ENCODE measurements around the gene IL5.

IL5 gene

DNA sequence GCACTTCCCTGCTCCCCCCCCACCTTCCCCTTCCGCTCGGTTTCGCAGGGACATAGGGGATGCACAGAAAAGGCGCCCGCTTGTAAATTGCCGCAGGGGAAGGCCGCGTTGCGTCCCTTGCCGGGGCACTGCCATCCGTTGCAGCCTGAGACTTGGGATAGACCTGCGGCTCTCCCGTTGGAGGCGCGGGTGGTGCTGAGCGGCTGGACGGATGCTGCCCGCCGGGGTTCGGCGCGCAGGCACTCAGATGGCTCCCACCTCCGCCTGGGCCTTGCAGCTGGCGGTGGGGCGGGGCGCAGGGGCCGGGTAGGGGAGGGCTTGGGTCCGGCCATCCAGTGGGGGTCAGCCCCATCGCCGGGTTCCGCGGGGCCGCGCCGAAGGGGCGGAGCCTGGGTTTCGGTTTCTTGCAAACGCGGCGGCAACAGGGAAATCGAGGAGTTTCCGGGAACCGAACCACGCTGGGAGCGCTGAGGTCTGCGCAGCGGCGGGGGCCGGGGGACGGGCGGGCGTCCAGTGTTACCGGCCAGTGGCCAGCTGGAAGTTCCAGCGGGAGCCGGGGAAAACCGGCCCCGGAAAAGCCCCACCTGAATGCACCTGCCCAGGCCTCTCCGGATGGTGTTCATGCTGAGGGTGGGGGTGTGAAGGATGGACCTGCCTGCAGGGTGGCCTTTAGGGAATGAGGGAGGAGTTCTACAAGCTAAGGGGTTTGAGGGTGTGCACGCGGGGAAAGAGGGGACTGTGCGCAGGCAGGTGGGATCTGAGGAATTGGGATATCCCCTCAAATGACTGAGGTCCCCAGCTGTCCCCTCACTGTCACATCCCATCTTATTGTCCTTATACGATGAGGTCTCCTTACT, 46.5 kb downstream of the IL5 start:
- DNase-seq (ENCODE audit: low spot score) = peak; percentile 91
- H3K4me3 ChIP-seq (ENCODE audit: severe bottlenecking) = peak overlapping the region; percentile 56

DNA sequence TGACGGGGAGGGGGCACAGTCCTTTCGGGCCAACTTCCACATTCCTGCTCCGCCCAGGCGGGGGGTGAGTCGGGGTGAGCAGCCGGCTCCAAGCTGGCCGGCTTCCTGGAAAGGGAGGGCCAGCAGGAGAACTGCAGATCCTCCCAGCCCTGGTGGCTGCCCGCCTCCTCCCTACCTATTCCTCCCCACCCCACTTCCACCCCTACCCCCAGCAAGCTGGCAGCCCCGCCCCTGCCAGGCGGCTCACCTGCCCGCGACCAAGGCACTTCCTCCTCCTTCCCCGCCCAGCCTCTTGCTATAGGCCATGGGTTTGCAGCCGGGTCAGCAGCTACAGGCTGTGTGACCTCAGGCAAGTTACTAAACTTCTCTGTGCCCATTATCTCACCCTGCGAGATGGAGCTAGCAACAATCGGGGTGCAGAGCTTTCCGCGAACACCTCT, 47.1 kb downstream of the IL5 start:
- peak; percentile 100 for DNase-seq (ENCODE audit: low spot score)
- H3K27me3 ChIP-seq (ENCODE audit: insufficient read depth, poor library complexity, severe bottlenecking) = no peaks in the 10 kb centered on the region
- H3K9me3 ChIP-seq (ENCODE audit: severe bottlenecking) = no peaks in the 10 kb centered on the region
- peaks cover 35% of the 10 kb centered on the region for H3K4me1 ChIP-seq (ENCODE audit: insufficient read depth, poor library complexity, severe bottlenecking)
- H3K4me3 ChIP-seq (ENCODE audit: severe bottlenecking) = peak overlapping the region; percentile 56
- H3K27ac ChIP-seq (ENCODE audit: poor library complexity, severe bottlenecking) = peak overlapping the region; percentile 82
- TF ChIP-seq, protein P1, sequence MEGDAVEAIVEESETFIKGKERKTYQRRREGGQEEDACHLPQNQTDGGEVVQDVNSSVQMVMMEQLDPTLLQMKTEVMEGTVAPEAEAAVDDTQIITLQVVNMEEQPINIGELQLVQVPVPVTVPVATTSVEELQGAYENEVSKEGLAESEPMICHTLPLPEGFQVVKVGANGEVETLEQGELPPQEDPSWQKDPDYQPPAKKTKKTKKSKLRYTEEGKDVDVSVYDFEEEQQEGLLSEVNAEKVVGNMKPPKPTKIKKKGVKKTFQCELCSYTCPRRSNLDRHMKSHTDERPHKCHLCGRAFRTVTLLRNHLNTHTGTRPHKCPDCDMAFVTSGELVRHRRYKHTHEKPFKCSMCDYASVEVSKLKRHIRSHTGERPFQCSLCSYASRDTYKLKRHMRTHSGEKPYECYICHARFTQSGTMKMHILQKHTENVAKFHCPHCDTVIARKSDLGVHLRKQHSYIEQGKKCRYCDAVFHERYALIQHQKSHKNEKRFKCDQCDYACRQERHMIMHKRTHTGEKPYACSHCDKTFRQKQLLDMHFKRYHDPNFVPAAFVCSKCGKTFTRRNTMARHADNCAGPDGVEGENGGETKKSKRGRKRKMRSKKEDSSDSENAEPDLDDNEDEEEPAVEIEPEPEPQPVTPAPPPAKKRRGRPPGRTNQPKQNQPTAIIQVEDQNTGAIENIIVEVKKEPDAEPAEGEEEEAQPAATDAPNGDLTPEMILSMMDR (IDR thresholded peaks at IDR 0.05; ENCODE audit: poor library complexity, severe bottlenecking) = no peak
- ATAC-seq (ENCODE audit: low read depth) = peak; percentile 73
- H3K36me3 ChIP-seq (ENCODE audit: low read depth) = no peaks in the 10 kb centered on the region

More for the DNA sequence above, 46.5 kb downstream of the IL5 start:
- Histone ChIP-seq H3K4me1 (ENCODE audit: insufficient read depth, poor library complexity, severe bottlenecking) (peaks cover 29% of the 10 kb centered on the region), H3K36me3 (ENCODE audit: low read depth) (no peaks in the 10 kb centered on the region), H3K27me3 (ENCODE audit: insufficient read depth, poor library complexity, severe bottlenecking) (no peaks in the 10 kb centered on the region), H3K9me3 (ENCODE audit: severe bottlenecking) (no peaks in the 10 kb centered on the region), H3K27ac (ENCODE audit: poor library complexity, severe bottlenecking) (peak overlapping the region; percentile 82)
- TF ChIP-seq, protein P1 (IDR thresholded peaks at IDR 0.05; ENCODE audit: poor library complexity, severe bottlenecking) = no peak
- ATAC-seq (ENCODE audit: low read depth) = peak; percentile 50

DNA sequence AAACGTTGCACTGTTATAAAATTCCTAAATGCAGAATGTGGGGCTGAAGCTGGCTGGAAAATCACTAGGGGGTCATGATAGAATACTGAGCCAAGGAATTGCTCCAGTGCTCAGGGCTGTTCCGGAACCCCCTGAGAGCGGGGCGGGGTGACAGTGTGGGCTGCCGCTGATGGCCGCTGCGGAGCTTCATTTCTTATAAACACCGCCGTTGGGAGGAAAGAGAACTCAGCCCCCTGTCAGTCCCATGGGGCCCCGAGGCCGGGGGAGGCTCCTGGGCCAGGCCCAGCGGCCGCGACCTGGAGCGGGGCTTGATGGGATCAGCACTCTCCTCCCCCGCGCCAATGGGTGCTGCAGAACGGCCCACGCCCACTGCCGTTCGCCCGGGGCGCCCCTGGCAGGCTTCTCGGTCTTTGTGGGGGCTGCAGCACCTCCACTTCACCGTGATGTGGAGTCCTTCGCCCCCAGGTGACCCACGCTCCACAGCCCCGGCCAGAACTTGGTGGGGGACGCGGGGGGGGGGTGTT, 47.6 kb downstream of the IL5 start:
- no peaks in the 10 kb centered on the region for H3K9me3 ChIP-seq (ENCODE audit: severe bottlenecking)
- ATAC-seq (ENCODE audit: low read depth) (peak; percentile 53), DNase-seq (ENCODE audit: low spot score) (peak; percentile 89)
- peak overlapping the region; percentile 56 for H3K4me3 ChIP-seq (ENCODE audit: severe bottlenecking)
- H3K27me3 ChIP-seq (ENCODE audit: insufficient read depth, poor library complexity, severe bottlenecking) = no peaks in the 10 kb centered on the region
- TF ChIP-seq, protein P1 (IDR thresholded peaks at IDR 0.05; ENCODE audit: poor library complexity, severe bottlenecking) = no peak
- H3K36me3 ChIP-seq (ENCODE audit: low read depth) = no peaks in the 10 kb centered on the region
- peaks cover 38% of the 10 kb centered on the region for H3K4me1 ChIP-seq (ENCODE audit: insufficient read depth, poor library complexity, severe bottlenecking)
- peak overlapping the region; percentile 82 for H3K27ac ChIP-seq (ENCODE audit: poor library complexity, severe bottlenecking)

DNA sequence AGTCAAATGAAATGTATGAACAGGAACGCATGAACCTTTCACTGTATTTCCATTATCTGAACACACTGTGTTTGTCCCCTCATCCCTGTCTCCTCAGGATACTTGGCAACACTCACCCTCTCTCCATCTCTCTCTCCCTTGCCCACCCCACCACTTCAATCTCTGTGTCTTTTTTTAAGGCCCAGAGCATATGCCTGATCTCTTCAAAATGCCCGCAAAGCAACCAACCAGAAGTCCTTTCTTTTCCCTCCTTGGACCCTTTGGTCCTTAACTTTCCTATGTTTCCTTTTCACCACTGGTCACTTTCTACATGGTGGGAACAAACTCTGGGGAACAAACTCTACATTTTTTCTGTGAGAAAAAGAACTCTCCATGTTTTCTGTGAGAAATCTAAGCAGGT, 49.5 kb downstream of the IL5 start:
- Histone ChIP-seq H3K4me3 (ENCODE audit: severe bottlenecking) (no peak overlapping the region), H3K27ac (ENCODE audit: poor library complexity, severe bottlenecking) (no peak overlapping the region), H3K27me3 (ENCODE audit: insufficient read depth, poor library complexity, severe bottlenecking) (no peaks in the 10 kb centered on the region), H3K36me3 (ENCODE audit: low read depth) (peaks cover 4% of the 10 kb centered on the region), H3K4me1 (ENCODE audit: insufficient read depth, poor library complexity, severe bottlenecking) (peaks cover 41% of the 10 kb centered on the region), H3K9me3 (ENCODE audit: severe bottlenecking) (no peaks in the 10 kb centered on the region)
- ATAC-seq (ENCODE audit: low read depth) (no peak), DNase-seq (ENCODE audit: low spot score) (no peak)
- TF ChIP-seq, protein P1 (IDR thresholded peaks at IDR 0.05; ENCODE audit: poor library complexity, severe bottlenecking) = no peak
